Fibroblast of lung (primary cell): ENCODE data around the gene SLC35G1.

ENCODE experiments used
- EZH2 ChIP-seq: IDR thresholded peaks from 2 replicates; pipeline ENCODE4 v1.5.1; 2012; ENCODE audit warnings: low read length, control low read depth, mild to moderate bottlenecking; ENCODE audit errors: missing control alignments
- TF ChIP-seq, protein P1 (sequence below), 2 donors: IDR thresholded peaks in 1 of 2; conservative IDR thresholded peaks in 1 of 2; 1 replicate in 1 of 2; 2 replicates in 1 of 2; pipeline ENCODE4 v1.5.1; 2011 to 2012; ENCODE audit warnings: low read length in 2 of 2, control low read depth in 1 of 2, inconsistent platforms in 1 of 2, low read depth in 1 of 2, mild to moderate bottlenecking in 1 of 2

DNA sequence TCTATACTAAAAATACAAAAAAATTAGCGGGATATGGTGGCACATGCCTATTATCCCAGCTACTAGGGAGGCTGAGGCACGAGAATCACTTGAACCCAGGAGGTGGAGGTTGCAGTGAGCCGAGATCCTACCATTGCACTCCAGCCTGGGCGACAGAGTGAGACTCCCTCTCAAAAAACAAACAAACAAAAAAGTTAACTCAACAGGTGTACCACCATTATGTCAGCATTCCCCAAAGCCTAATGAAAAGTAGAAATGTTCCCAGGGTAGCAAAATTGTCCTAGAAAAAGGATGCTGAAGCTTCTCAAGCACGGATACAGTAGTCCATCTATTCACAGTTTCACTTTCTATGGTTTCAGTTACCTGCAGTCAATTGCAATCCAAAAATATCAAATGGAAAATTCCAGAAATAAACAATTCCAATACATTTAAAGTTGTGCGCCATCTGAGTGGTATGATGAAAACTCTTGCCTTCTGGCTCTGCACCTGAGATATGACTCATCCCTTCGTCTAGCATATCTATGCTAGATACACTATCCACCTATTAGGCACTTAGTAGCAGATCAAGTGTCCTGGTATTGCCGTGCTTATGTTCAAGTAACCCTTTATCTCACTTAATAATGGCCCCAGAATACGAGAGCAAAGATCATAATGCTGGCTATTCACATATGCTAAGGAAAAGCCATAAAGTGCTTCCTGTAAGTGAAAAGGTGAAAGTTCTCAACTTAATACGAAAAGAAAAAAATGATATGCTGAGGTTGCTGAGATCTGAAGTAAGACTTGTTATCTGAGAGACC is 37.2 kb upstream of the SLC35G1 start:
- TF ChIP-seq EZH2, result no peak
- TF ChIP-seq, protein P1, sequence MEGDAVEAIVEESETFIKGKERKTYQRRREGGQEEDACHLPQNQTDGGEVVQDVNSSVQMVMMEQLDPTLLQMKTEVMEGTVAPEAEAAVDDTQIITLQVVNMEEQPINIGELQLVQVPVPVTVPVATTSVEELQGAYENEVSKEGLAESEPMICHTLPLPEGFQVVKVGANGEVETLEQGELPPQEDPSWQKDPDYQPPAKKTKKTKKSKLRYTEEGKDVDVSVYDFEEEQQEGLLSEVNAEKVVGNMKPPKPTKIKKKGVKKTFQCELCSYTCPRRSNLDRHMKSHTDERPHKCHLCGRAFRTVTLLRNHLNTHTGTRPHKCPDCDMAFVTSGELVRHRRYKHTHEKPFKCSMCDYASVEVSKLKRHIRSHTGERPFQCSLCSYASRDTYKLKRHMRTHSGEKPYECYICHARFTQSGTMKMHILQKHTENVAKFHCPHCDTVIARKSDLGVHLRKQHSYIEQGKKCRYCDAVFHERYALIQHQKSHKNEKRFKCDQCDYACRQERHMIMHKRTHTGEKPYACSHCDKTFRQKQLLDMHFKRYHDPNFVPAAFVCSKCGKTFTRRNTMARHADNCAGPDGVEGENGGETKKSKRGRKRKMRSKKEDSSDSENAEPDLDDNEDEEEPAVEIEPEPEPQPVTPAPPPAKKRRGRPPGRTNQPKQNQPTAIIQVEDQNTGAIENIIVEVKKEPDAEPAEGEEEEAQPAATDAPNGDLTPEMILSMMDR (conservative IDR thresholded peaks at IDR 0.05 in 1 of 2, IDR thresholded peaks at IDR 0.05 in 1 of 2; ENCODE audit: low read depth in 1 of 2, low read length in 2 of 2), result no peak
